ENCODE results near the gene KIF5A.
"Not testable (repeated sequence)": the region's sequence is repeated elsewhere in the genome, so short reads cannot be mapped to it uniquely, and the experiment has no call there.

Gene KIF5A

GRCh38 chr12:57558864-57559263 lies 9.0 kb downstream of the KIF5A start:
- no peak for FAIRE-seq

- FAIRE-seq, result no peak
Observed at GRCh38 chr12:57560516-57560915, 10.7 kb downstream of the KIF5A start.

GRCh38 chr12:57561117-57561516 lies 11.3 kb downstream of the KIF5A start:
- not testable (repeated sequence) for FAIRE-seq

GRCh38 chr12:57563358-57563757 lies 13.5 kb downstream of the KIF5A start:
- no peak for FAIRE-seq

- no peak for FAIRE-seq
Observed at GRCh38 chr12:57564178-57564740, 14.4 kb downstream of the KIF5A start.

GRCh38 chr12:57568838-57569237 lies 19.0 kb downstream of the KIF5A start:
- FAIRE-seq, result no peak

- FAIRE-seq, result no peak
Observed at GRCh38 chr12:57569858-57570257, 20.0 kb downstream of the KIF5A start.

- not testable (repeated sequence) for FAIRE-seq
Observed at GRCh38 chr12:57570438-57570837, 20.6 kb downstream of the KIF5A start.

- no peak for FAIRE-seq
Observed at GRCh38 chr12:57571926-57572762, 22.3 kb downstream of the KIF5A start.

- FAIRE-seq, result no peak
Observed at GRCh38 chr12:57574795-57575194, 25.0 kb downstream of the KIF5A start.

- FAIRE-seq, result no peak
Observed at GRCh38 chr12:57575771-57576612, 26.1 kb downstream of the KIF5A start.

- FAIRE-seq, result no peak
Observed at GRCh38 chr12:57576613-57577160, 26.8 kb downstream of the KIF5A start.

GRCh38 chr12:57577981-57578758 lies 28.3 kb downstream of the KIF5A start:
- no peak for FAIRE-seq

GRCh38 chr12:57579011-57579410 lies 29.2 kb downstream of the KIF5A start:
- no peak for FAIRE-seq

GRCh38 chr12:57579677-57580465 lies 30.0 kb downstream of the KIF5A start:
- no peak for FAIRE-seq

- FAIRE-seq, result no peak
Observed at GRCh38 chr12:57580466-57580795, 30.6 kb downstream of the KIF5A start.

GRCh38 chr12:57581802-57582201 lies 32.0 kb downstream of the KIF5A start:
- FAIRE-seq, result no peak

- no peak for FAIRE-seq
Observed at GRCh38 chr12:57582440-57582839, 32.6 kb downstream of the KIF5A start.

- FAIRE-seq, result no peak
Observed at GRCh38 chr12:57583008-57583831, 33.4 kb downstream of the KIF5A start.

- FAIRE-seq, result no peak
Observed at GRCh38 chr12:57584050-57584449, 34.2 kb downstream of the KIF5A start.

GRCh38 chr12:57584690-57585089 lies 34.8 kb downstream of the KIF5A start:
- FAIRE-seq, result no peak

Measured in colon (tissue), 2 donors.